CD4-positive, CD25-positive, alpha-beta regulatory T cell (primary cell): ENCODE data around the gene MMP2. TPM values are rescaled to one million over a fixed set of nuclear protein-coding genes. Genes with fewer than 3 reads are reported as not detected.

ENCODE experiments used
- ATAC-seq, 2 donors: fragments of 150-1000 bp; cut with Tn5 transposase; one replicate each; pipeline ENCODE4 v1.10.0; 2021; ENCODE audit warnings: low read depth in 2 of 2, moderate number of reproducible peaks in 2 of 2, moderate library complexity in 1 of 2
- DNase-seq, 3 donors: peaks; one replicate each; pipeline versions ENCODE4 v3.0.0 to v3.0.0-alpha.2; 2012 to 2022; ENCODE audit warnings: mixed read lengths in 1 of 3
- H3K27ac ChIP-seq: one replicate; pipeline ENCODE4 v1.7.0; 2013; ENCODE audit warnings: mild to moderate bottlenecking, low read length; ENCODE audit not compliant: insufficient read depth, poor library complexity, severe bottlenecking
- H3K27me3 ChIP-seq: one replicate; pipeline ENCODE4 v1.7.0; 2013; ENCODE audit warnings: low read length; ENCODE audit not compliant: control insufficient read depth, insufficient read depth
- H3K36me3 ChIP-seq: one replicate; pipeline ENCODE4 v1.7.0; 2013; ENCODE audit warnings: mild to moderate bottlenecking, low read length, moderate library complexity; ENCODE audit not compliant: control insufficient read depth, insufficient read depth
- H3K4me1 ChIP-seq: 2 replicates; pipeline ENCODE4 v1.7.0; 2013; ENCODE audit warnings: mild to moderate bottlenecking, low read length; ENCODE audit not compliant: insufficient read depth, control insufficient read depth, poor library complexity, severe bottlenecking
- H3K4me3 ChIP-seq: one replicate; pipeline ENCODE4 v1.7.0; 2013; ENCODE audit warnings: low read depth, mild to moderate bottlenecking, low read length, moderate library complexity
- H3K9me3 ChIP-seq, 2 experiments: 1 replicate in 1 of 2; 2 replicates in 1 of 2; pipeline ENCODE4 v1.7.0; 2013; ENCODE audit warnings: low read length in 2 of 2, mild to moderate bottlenecking in 1 of 2, moderate library complexity in 1 of 2; ENCODE audit not compliant: control insufficient read depth in 2 of 2
- H3K27ac Mint-ChIP-seq, 3 donors: one replicate each; pipeline ENCODE4 v1.8.0; 2020 to 2022; ENCODE audit warnings: mild to moderate bottlenecking in 3 of 3, mixed read lengths in 3 of 3, moderate library complexity in 2 of 3
- H3K27me3 Mint-ChIP-seq: one replicate; pipeline ENCODE4 v1.8.0; 2022; ENCODE audit warnings: mild to moderate bottlenecking, mixed read lengths
- H3K36me3 Mint-ChIP-seq: one replicate; pipeline ENCODE4 v1.8.0; 2020; ENCODE audit warnings: mixed read lengths
- H3K4me1 Mint-ChIP-seq, 4 donors: one replicate each; pipeline ENCODE4 v1.8.0; 2020 to 2022; ENCODE audit warnings: mixed read lengths in 4 of 4, mild to moderate bottlenecking in 1 of 4
- H3K4me3 Mint-ChIP-seq, 4 donors: one replicate each; pipeline ENCODE4 v1.8.0; 2020 to 2022; ENCODE audit warnings: mild to moderate bottlenecking in 4 of 4, mixed read lengths in 4 of 4, moderate library complexity in 3 of 4
- H3K9me3 Mint-ChIP-seq, 7 donors: one replicate each; pipeline ENCODE4 v1.8.0; 2020 to 2022; ENCODE audit warnings: mixed read lengths in 7 of 7, mild to moderate bottlenecking in 3 of 7, moderate library complexity in 2 of 7
- polyA plus RNA-seq, 4 donors: library from polyadenylated mRNA; unstranded; fragments of 300-500 nt; fragmentation: Illumina TruSeq; gene quantifications; one replicate each; pipeline ENCODE4 v1.2.3, GENCODE V29; 2021
- total RNA-seq: library from RNA; stranded (reverse); gene quantifications from one replicate; pipeline ENCODE4 v1.2.3, GENCODE V29; 2022

The MMP2 gene
- total and polyA plus RNA-seq, 5 donors from 2014 or later = 0.49 TPM; not detected in 4

DNA sequence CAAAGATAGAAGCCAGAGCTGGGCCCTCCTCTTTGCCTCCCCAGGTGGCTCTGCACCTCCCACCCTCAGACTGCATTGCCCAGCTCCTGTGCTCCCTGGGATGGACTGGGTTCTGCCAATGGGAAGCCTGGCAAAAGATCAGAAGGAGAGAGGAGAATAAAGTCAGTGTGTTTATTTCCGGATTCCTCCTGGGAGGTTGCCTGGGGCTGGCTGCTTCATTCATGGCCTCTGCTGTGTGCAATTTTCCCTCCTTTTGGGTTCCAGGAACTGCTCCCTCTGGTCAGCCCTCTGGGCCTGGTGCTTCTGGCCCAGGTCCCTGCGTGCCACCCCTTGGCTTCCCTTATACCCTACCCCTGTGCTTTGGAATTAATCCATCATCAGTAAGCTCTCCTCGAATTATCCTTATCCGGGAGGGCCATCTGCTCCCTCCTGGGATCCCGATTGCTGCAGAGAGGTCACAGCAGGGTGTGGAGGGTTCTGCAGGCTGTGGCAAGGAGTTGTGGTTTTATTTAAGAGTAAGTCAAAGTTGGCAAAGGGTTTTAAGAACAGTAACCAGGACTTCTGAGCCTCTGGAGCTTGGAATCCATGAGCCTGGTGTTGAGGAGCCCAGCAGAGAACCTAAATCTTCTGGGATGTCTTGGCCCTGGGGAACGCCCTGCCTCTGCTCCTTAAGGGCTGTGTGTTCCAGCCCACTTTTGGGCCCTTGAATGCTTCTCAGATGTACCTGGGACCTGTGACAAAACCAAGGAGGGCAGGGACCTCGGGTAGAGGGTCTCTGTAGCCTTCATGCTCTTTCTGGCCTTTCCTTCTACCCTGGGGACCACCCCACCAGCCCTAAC is 8.2 kb upstream of the MMP2 start:
- Histone ChIP-seq H3K4me3 (no peak overlapping the region), H3K4me1 (no peaks in the 10 kb centered on the region), H3K27me3 (no peaks in the 10 kb centered on the region), H3K9me3 (no peaks in the 10 kb centered on the region), H3K27ac (no peak overlapping the region), H3K36me3 (no peaks in the 10 kb centered on the region)
- no peak overlapping the region for H3K4me3 Mint-ChIP-seq
- no peaks in the 10 kb centered on the region for H3K27me3 Mint-ChIP-seq
- no peaks in the 10 kb centered on the region for H3K36me3 Mint-ChIP-seq
- H3K4me1 Mint-ChIP-seq = no peaks in the 10 kb centered on the region
- peaks cover 0 to 3% (median 0%) of the 10 kb centered on the region in 7 donors for H3K9me3 Mint-ChIP-seq
- no peak overlapping the region for H3K27ac Mint-ChIP-seq
- ATAC-seq (no peak), DNase-seq (no peak)

DNA sequence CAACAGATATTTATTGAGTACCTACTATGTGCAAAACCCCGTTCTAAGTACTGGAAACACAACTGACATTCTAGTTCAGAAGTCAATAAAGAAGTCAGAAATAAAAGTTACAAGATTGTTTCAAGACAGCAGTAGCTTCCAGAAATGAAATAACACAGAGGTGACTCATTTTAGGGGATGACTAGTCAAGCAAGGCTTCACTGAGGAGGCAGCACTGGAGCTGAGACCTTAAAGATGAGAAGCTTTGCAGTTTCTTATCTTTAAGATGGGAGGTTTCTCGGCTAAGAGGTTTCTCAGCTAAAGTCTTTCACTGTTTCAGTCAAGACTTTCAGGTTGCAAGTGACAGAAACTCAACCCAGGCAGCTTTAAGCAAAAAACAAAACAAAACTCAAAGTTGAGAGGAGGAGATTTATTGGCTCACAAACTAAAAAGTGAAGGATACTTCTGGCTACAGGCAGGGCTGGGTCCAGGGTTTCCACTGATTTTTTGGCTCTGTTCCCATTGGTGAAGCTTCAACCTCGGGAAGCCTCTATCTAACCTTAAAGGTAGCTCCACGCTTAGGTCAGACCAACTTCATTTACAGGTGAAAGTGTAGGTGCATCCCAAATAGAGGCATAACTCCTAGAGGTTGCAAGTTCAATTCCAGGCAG is 7.4 kb upstream of the MMP2 start:
- no peaks in the 10 kb centered on the region for H3K9me3 ChIP-seq
- H3K4me1 ChIP-seq = no peaks in the 10 kb centered on the region
- H3K4me3 Mint-ChIP-seq = no peak overlapping the region
- H3K4me3 ChIP-seq = no peak overlapping the region
- no peaks in the 10 kb centered on the region for H3K36me3 Mint-ChIP-seq
- peaks cover 0 to 3% (median 0%) of the 10 kb centered on the region in 7 donors for H3K9me3 Mint-ChIP-seq
- no peak for ATAC-seq
- no peaks in the 10 kb centered on the region for H3K27me3 ChIP-seq
- H3K27ac Mint-ChIP-seq = no peak overlapping the region
- no peaks in the 10 kb centered on the region for H3K27me3 Mint-ChIP-seq
- DNase-seq = no peak
- no peak overlapping the region for H3K27ac ChIP-seq
- H3K4me1 Mint-ChIP-seq = no peaks in the 10 kb centered on the region
- H3K36me3 ChIP-seq = no peaks in the 10 kb centered on the region

DNA sequence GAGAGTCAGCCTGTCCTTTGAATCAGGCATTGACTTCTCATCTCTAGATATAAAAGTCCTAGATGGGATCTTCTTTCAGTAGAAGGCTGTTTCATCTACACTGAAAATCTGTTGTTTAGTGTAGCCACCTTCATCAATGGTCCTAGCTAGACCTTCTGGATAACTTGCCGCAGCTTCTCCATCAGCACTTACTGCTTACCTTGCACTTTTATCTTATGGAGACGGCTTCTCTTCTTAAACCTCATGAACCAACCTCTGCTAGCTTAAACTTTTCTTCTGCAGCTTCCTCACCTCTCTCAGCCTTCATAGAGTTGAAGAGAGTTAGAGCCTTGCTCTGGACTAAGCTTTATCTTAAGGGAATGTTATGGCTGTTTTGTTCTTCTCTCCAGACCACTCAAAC is 5.4 kb upstream of the MMP2 start:
- Histone ChIP-seq H3K9me3 (no peaks in the 10 kb centered on the region), H3K27ac (no peak overlapping the region), H3K4me3 (no peak overlapping the region), H3K36me3 (no peaks in the 10 kb centered on the region), H3K27me3 (peaks cover 2% of the 10 kb centered on the region), H3K4me1 (no peaks in the 10 kb centered on the region)
- no peak overlapping the region for H3K4me3 Mint-ChIP-seq
- H3K27ac Mint-ChIP-seq = no peak overlapping the region
- peaks cover 0 to 3% (median 0%) of the 10 kb centered on the region in 7 donors for H3K9me3 Mint-ChIP-seq
- no peaks in the 10 kb centered on the region for H3K4me1 Mint-ChIP-seq
- DNase-seq (no peak), ATAC-seq (no peak)
- peaks cover 12% of the 10 kb centered on the region for H3K27me3 Mint-ChIP-seq
- no peaks in the 10 kb centered on the region for H3K36me3 Mint-ChIP-seq

DNA sequence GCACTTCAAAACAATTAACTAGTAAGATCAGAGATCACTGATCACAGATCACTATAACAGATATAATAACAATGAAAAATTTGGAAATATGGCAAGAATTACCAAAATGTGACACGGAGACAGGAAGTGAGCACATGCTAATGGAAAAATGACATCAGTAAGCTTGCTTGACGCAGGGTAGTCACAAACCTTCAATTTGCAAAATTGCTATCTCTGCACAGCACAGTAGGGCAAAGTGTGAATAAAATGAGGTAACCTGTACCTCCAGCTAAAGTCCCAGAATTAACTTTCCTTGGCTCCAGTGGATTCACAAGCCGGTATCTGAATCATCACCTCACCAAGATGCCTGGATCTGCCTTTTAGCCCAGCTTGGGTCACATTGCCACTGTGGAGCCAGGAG is 4.2 kb upstream of the MMP2 start:
- H3K27ac Mint-ChIP-seq = no peak overlapping the region
- H3K4me1 ChIP-seq = no peaks in the 10 kb centered on the region
- H3K9me3 Mint-ChIP-seq = peaks cover 0 to 3% (median 0%) of the 10 kb centered on the region in 7 donors
- no peak overlapping the region for H3K4me3 Mint-ChIP-seq
- ATAC-seq (no peak), DNase-seq (no peak)
- H3K27ac ChIP-seq = no peak overlapping the region
- no peak overlapping the region for H3K4me3 ChIP-seq
- H3K27me3 Mint-ChIP-seq = peaks cover 20% of the 10 kb centered on the region
- H3K27me3 ChIP-seq = peaks cover 4% of the 10 kb centered on the region
- no peaks in the 10 kb centered on the region for H3K36me3 ChIP-seq
- H3K36me3 Mint-ChIP-seq = no peaks in the 10 kb centered on the region
- no peaks in the 10 kb centered on the region for H3K4me1 Mint-ChIP-seq
- no peaks in the 10 kb centered on the region for H3K9me3 ChIP-seq

DNA sequence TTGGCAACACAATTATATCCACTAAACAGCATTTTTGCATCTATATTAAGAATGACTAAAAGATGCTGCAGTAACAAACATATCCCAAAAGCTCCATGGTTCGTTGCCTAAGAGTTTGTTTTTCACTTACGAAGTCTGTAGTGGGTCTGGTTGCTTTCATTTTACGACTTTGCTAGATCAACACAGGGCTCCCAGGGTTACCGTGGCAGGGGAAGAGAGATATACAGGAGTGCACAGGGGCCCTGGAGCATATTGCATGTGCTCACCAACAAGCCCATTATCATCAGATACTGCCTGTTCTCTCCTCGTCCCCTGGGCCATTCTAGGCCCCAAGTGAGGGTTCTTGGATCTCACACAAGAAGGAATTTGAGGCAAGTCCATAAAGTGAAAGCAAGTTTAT is 3.1 kb upstream of the MMP2 start:
- H3K4me1 ChIP-seq = no peaks in the 10 kb centered on the region
- no peak overlapping the region for H3K4me3 ChIP-seq
- peaks cover 4% of the 10 kb centered on the region for H3K27me3 ChIP-seq
- Mint-ChIP-seq H3K36me3 (no peaks in the 10 kb centered on the region), H3K4me3 (no peak overlapping the region), H3K27ac (no peak overlapping the region), H3K27me3 (peaks cover 20% of the 10 kb centered on the region), H3K9me3 (peaks cover 0 to 4% (median 0%) of the 10 kb centered on the region in 7 donors), H3K4me1 (no peaks in the 10 kb centered on the region)
- no peak overlapping the region for H3K27ac ChIP-seq
- H3K9me3 ChIP-seq = no peaks in the 10 kb centered on the region
- H3K36me3 ChIP-seq = no peaks in the 10 kb centered on the region
- DNase-seq (no peak), ATAC-seq (no peak)

DNA sequence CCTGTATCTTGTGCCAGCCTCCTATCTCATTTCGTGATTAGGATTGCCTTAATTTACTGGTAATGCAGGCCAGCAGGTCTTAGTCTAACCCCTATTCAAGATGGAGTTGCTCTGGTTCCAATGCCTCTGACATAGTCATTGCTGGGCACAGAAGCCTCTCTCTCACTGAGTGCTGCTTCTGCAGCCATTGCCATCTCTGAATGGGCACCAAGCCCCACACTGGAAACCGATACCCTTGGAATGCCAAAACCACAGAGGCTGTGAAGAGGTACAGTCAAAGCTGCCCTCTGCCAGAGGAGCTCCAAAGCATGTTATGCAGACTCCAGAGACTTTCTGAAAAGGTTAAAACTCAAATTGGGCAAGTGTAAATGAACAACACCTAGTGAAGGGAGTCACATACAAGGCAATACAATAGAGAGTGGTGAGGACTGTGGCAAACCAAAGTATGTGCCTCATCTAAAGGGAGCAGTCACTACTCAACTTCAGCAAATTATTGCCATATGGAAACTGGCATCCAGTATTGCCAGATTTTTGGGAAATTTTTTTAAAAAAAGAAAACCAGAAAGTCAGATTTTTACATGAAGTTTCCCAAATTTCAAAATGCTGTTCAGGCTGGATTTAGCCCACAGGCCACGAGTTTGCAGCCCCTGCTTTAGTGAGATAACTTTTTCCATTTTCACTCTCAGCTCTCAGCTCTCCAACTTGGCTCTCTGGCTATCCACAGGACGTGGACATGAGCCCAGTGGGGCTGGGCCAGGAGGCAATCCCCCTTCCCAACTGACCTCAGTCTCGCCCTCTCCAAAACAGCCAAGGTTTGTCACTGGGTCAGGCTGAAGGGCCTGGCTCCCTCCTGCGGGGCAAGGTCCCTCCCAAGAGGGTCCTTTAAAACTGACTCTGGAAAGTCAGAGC is 2.1 kb upstream of the MMP2 start:
- no peak overlapping the region for H3K27ac Mint-ChIP-seq
- Histone ChIP-seq H3K27ac (no peak overlapping the region), H3K36me3 (no peaks in the 10 kb centered on the region), H3K27me3 (peaks cover 4% of the 10 kb centered on the region), H3K9me3 (no peaks in the 10 kb centered on the region), H3K4me1 (no peaks in the 10 kb centered on the region), H3K4me3 (no peak overlapping the region)
- DNase-seq = no peak
- peaks cover 0 to 4% (median 0%) of the 10 kb centered on the region in 7 donors for H3K9me3 Mint-ChIP-seq
- no peaks in the 10 kb centered on the region for H3K4me1 Mint-ChIP-seq
- H3K27me3 Mint-ChIP-seq = peaks cover 20% of the 10 kb centered on the region
- no peak overlapping the region for H3K4me3 Mint-ChIP-seq
- H3K36me3 Mint-ChIP-seq = no peaks in the 10 kb centered on the region
- no peak for ATAC-seq

DNA sequence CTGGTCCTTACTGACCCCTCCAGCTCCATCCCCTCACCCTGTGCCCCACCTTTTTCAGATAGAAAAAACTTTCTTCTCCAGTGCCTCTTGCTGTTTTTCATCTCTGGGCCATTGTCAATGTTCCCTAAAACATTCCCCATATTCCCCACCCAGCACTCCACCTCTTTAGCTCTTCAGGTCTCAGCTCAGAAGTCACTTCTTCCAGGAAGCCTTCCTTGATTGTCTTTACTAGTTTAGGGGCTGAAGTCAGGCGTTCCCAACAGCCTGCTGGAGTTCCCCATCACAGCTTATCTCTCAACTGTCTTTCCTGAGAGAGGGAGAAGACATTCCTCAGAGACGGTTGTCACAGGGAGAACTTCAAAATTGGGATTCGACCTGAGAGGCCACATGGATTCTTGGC is 1.3 kb upstream of the MMP2 start:
- no peak overlapping the region for H3K27ac Mint-ChIP-seq
- Histone ChIP-seq H3K27me3 (peaks cover 4% of the 10 kb centered on the region), H3K4me1 (no peaks in the 10 kb centered on the region), H3K4me3 (no peak overlapping the region), H3K36me3 (no peaks in the 10 kb centered on the region), H3K27ac (no peak overlapping the region), H3K9me3 (no peaks in the 10 kb centered on the region)
- H3K27me3 Mint-ChIP-seq = peaks cover 20% of the 10 kb centered on the region
- DNase-seq (no peak), ATAC-seq (no peak)
- H3K36me3 Mint-ChIP-seq = no peaks in the 10 kb centered on the region
- H3K4me1 Mint-ChIP-seq = no peaks in the 10 kb centered on the region
- peaks cover 0 to 4% (median 0%) of the 10 kb centered on the region in 7 donors for H3K9me3 Mint-ChIP-seq
- H3K4me3 Mint-ChIP-seq = no peak overlapping the region
